PC-9 (cell line): Measurements from ENCODE around the gene TNC.

Source experiments
- EZH2 ChIP-seq: fragments of 200-600 bp; sonication (generic); IDR thresholded peaks from 2 replicates; pipeline ENCODE4 v1.8.0; 2017; ENCODE audit warnings: antibody characterized with exemption, low read depth
- TF ChIP-seq, protein P1 (sequence below): fragments of 200-600 bp; sonication (generic); conservative IDR thresholded peaks from 2 replicates; pipeline ENCODE4 v1.6.1; 2017; ENCODE audit warnings: mixed run types, antibody characterized with exemption, mild to moderate bottlenecking, moderate library complexity

DNA sequence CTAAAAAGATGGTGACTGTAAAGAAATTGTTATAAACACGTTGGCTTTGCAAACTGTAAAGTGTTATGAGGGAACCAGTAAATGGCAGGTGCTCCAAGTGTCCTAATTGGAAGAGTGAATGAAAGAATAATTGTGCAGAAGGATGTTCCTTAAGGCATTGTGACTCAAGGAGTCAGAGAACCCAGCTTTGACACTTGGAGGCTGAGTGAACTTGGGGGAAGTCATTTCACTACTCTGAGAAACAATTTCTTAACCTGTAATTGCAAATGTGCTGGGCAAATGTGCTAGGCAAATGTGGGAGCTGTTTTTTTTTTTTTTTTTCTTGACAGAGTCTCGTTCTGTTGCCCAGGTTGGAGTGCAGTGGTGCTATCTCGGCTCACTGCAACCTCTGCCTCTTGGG is 103.5 kb downstream of the TNC start:
- TF ChIP-seq, protein P1, sequence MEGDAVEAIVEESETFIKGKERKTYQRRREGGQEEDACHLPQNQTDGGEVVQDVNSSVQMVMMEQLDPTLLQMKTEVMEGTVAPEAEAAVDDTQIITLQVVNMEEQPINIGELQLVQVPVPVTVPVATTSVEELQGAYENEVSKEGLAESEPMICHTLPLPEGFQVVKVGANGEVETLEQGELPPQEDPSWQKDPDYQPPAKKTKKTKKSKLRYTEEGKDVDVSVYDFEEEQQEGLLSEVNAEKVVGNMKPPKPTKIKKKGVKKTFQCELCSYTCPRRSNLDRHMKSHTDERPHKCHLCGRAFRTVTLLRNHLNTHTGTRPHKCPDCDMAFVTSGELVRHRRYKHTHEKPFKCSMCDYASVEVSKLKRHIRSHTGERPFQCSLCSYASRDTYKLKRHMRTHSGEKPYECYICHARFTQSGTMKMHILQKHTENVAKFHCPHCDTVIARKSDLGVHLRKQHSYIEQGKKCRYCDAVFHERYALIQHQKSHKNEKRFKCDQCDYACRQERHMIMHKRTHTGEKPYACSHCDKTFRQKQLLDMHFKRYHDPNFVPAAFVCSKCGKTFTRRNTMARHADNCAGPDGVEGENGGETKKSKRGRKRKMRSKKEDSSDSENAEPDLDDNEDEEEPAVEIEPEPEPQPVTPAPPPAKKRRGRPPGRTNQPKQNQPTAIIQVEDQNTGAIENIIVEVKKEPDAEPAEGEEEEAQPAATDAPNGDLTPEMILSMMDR, result no peak
- no peak for TF ChIP-seq EZH2
